Measurements from ENCODE around the gene TCF7L2.

DNA sequence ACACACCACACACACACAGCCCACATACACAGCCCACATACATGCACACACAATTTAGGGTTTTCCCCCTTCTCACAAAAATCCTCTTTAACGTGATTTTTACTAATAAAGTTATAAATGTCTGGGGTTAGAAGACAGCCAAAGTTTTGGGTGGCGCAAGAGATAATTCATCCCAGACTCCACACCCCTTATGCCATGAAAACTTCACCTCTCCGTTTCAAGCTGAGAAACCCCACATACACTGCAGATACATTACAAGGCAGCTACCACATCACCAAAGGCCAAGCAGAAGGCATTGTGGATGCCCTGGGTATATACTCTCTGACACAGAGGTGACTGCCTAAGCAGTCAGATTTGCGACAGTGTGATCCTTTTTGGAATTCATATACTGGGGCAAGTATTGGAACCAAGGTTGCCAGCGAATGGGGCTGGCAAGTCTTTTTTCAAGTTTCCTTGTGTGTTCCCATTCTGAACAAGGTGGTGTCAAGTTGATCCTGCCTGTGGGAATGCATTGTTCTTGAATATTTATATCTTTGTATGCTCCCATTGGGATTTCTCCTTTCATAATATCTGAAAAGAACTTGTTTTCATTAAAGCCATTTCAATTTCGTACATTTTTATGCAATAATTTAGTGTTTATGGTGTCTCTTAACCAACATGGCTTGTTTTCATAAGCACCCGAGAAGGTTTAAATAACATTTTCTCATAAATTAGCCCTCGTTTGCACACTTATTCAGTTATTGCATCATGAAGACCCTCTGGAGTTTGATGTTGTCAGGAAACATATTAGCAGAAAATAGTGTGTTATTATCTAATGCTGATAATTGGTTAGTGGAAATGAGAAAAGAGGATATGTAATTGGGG is 130.2 kb downstream of the TCF7L2 start:
- no peak for TF ChIP-seq EZH2phosphoT487 (IDR thresholded peaks at IDR 0.05; ENCODE audit: low read depth)
- TF ChIP-seq, protein P1, sequence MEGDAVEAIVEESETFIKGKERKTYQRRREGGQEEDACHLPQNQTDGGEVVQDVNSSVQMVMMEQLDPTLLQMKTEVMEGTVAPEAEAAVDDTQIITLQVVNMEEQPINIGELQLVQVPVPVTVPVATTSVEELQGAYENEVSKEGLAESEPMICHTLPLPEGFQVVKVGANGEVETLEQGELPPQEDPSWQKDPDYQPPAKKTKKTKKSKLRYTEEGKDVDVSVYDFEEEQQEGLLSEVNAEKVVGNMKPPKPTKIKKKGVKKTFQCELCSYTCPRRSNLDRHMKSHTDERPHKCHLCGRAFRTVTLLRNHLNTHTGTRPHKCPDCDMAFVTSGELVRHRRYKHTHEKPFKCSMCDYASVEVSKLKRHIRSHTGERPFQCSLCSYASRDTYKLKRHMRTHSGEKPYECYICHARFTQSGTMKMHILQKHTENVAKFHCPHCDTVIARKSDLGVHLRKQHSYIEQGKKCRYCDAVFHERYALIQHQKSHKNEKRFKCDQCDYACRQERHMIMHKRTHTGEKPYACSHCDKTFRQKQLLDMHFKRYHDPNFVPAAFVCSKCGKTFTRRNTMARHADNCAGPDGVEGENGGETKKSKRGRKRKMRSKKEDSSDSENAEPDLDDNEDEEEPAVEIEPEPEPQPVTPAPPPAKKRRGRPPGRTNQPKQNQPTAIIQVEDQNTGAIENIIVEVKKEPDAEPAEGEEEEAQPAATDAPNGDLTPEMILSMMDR (IDR thresholded peaks at IDR 0.05; ENCODE audit: low read depth, low read length): no peak

Data from OCI-LY3 (cell line).